GM19372 (cell line): ENCODE measurements around the gene SLC29A2.

Experiments used
- ATAC-seq: cut with Tn5 transposase; IDR thresholded peaks from one replicate; pipeline ENCODE4 v1.9.1; 2021; ENCODE audit warnings: mild to moderate bottlenecking, low read depth, moderate library complexity; ENCODE audit not compliant: unreplicated experiment

Gene SLC29A2

DNA sequence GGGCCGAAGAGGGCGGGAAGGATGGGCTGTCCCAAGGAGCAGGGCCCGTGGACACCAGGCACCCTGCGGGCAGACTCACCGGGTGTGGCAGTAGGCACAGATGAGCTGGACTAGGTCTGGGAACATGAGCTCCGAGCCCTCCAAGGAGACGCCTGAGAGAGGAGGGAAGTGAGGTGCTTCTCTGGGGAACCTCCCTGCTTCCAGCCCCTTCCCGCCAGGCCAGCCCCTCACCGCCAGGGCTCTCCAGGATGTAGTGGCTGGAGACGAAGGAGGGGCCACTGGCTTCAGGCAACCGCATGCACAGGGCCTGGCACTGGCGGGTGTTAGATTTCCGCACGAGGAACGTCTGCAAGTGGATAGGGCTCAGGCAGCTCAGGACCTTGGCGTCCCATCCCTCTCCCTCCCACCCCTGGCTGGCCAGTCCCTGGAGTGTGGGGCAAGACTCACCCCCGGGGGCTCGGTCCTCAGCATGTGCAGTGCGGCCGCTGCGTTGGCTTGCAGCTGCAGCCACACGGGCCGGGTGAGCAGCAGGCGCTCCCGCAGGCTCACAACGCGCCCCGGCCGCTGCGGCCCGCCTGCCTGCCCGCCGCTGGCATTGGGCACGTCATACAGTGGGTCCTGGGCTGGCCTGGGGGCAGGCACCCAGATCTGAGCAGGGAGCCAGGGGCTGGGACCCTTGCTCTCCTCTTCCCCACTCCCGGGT, 35.9 kb downstream of the SLC29A2 start:
- no peak for ATAC-seq

DNA sequence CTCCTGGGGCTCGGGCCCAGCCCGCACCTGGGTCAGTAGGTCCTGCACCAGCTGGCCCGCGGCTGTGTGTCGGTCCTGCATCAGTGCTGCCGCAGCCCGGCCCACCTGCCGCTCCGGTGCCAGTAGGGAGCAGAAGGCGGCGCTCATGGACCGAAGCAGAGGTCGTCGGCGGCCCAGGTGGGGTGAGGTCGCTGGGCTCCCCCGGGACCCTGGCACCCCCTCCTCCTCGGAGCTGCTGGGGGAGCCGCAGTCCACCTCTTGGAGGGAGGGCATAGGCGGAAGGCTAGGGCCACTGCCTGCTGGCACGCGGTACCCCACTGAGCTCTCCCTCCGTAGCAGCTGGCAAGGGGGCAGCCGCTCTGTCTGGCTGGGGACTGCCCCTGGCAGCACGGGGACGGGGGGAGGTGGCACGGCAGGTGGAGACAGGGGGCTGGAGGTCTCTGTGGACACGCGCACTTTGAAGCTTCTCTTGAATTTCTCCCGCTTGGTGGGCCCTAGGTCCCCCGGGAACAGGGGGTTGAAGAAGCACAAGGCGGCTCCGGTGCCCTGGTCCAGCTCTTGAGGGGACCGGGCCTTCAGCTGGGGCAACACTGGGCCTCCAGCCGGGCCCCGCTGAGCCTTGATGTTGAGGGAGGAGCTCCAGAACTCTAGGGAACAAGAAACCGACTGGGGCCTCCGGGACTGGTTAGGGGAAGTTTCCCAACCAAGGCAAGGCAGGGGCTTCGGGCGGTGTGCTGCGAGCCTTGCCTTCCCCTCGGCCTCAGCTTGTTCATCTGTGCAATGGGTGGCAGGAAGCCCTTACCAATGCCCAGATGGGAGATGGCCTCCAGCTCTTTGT, 36.7 kb downstream of the SLC29A2 start:
- ATAC-seq: no peak

DNA sequence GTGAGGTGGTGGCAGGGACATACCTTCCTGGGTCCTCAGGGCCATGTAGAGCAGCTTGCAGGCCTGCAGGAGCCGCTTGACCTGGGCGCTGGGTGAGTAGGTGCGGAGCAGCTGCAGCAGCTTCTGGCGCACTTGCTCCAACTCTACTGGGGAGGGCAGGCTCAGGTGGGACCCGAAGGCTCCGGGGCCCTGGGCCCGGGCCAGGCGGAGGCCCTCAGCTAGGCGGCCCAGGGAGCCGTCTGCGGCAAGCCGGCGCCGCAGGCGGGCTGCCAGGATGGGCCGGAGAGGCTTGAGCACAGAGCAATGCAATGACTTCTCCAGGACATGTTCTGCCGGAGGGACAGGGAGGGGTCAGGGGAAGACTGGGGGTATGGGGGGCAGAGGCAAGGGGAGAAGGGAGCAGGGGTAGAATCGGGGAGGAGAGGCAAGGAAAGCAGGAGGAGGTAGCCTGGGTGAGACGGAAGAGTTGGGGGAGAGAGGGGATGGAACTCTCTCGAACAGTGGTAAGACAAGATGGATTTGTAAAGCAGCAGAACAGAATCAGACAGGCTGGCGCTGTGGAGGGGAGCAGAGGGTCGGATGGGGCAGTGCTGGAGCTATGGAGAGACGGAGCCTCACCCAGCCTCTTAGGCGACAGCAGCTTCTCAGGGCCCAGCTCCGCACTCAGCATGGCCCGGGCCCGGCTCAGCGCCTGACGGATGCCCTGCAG, 37.5 kb downstream of the SLC29A2 start:
- ATAC-seq: no peak

DNA sequence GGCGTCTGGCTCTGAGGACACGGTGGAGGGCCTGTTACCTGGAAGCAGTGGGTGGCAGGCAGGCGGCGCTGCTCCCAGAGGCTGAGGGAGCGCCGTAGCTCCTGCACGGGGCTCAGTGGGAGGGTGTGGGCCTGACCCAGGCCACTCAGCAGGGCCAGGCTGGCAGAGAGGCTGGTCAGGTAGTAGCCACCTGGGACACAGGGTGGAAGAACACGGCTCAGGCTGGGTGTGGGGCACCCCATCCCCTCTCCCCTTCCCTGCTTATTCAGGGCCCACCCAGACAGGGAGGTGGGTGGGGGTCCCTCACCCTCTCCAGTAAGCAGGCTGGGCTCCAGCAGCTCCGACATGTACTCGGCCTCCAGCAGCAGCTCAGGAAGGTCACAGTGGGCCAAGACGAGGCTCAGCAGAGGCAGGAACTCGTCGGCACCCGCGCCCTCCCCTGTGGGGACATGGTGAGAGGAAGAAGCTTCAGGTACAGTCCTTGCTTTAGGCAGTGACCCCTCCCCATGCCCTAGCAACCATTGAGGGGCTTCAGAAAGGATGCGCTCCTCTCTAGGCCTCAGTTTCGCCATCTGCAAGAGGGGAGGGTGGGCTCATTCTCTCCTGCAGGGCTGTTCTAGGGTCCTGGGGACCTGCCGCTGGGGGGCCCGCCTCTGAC, 38.2 kb downstream of the SLC29A2 start:
- ATAC-seq: no peak

DNA sequence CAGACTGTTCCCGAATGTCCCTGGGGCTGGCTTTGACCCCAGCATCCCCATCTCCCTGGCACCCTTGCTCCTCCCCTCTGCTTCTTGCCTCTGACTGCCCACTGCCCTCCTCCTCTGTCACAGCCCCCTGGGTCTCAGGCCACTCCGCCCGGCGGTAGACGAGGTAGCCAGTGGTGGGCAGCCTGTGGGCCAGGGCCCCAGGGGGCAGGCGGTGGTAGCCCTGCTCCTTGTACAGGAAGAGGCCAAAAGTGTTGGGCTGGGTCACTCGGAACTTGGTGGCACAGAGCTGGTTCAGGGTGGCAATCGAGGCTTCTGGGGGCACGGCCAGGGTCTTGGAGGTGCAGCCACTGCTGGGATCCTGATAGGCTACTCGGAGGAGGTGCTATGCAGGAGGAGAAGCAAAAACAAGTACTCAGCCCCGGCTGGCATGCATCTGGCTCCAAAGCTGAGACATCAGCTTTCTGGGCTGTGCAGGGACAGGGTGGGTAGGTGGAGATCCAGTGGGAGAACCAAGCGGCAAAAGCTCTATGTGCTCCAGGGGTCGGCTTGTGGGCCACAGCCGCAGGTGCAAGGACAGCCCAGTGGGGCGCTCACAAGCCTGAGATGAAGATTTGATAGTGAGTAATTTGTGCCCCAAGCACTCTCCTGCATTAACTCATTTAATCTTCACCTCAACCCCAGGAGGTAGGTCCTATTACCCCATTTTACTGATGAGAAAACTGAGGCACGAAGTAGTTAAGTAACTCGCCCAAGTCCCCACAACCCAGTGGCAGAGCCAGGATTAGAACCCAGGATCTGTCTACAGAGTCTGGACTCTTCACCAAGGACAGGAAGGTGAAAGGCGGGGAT, 39.0 kb downstream of the SLC29A2 start:
- no peak for ATAC-seq

DNA sequence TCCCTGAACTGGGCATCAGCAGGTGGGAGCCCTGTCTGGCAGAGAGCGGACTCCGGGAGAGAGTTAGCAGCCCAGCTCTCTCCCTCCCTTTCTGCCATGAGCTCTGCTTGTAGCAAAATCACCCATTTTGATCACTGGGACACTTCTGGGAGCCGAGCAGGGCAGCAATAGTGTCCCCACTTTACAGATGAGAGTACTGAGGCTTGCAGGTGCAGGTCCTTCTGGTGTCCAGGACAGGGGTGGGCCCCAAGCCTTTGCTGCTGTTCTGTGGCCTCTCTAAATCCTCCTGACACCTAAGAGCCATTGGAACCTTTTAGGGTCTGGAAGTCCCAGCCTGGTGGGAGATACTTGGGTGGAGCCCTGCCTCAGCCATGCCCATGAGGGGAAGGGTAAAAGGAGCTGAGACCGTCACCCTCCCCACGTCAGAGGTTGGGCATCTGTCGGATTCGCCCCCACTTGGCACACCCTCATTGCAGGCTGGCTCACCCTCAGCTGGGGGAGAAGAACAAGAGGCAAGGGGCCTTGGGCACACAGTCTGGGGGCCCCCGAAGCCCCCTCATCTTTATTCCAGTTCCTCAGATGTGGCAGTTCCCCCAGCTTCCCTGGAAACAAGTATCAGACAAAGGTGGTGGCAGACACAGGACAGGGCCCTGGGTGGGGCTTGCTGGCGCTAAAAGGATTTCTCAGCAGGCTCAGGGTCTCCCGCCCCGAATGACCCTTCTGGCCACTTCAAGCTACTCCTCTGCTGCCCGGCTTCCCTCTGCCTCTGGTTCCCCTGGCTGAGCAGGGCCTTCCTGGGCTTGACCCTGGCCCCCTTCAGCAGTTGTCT, 39.8 kb downstream of the SLC29A2 start:
- ATAC-seq: no peak

DNA sequence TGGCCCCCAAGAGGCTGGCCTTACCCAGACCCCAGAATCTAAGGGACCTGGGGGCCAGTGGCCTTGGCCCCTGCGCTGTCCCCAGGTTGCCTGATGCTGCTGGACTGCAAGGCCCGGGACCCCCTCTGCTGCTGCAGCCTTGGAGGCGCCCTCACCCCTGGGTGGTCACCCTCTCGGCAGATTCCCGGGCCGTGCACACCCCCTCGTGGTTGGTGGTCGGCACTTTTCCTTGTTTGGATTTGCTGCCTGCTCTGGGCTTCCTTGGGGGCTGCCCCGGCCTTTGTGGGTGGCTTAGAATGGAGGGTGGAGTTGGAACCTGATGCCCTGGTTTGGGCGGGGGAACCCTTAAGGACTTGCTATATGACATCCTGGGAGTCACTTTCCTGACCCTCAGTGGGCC, 40.6 kb downstream of the SLC29A2 start:
- ATAC-seq: no peak

DNA sequence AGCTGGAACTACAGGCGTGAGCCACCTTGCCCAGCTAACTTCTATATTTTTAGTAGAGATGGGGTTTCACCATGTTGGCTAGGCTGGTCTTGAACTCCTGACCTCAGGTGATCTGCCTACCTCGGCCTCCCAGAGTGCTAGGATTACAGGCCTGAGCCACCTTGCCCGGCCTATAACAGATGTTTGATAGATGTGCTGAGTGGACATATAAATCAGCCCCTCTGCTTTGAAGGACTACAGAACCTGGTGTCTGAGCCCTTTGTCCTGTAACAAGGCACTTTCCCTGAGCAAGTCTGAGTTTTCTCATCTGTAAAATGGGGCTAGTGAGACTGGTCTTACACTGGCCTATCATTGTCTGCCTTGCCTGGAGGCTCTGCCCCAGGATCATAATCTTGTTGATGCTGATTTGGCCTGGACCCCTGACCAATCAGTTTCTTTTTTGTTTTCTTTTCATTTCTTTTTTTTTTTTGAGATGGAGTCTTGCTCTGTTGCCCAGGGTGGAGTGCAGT, 42.3 kb downstream of the SLC29A2 start:
- no peak for ATAC-seq

DNA sequence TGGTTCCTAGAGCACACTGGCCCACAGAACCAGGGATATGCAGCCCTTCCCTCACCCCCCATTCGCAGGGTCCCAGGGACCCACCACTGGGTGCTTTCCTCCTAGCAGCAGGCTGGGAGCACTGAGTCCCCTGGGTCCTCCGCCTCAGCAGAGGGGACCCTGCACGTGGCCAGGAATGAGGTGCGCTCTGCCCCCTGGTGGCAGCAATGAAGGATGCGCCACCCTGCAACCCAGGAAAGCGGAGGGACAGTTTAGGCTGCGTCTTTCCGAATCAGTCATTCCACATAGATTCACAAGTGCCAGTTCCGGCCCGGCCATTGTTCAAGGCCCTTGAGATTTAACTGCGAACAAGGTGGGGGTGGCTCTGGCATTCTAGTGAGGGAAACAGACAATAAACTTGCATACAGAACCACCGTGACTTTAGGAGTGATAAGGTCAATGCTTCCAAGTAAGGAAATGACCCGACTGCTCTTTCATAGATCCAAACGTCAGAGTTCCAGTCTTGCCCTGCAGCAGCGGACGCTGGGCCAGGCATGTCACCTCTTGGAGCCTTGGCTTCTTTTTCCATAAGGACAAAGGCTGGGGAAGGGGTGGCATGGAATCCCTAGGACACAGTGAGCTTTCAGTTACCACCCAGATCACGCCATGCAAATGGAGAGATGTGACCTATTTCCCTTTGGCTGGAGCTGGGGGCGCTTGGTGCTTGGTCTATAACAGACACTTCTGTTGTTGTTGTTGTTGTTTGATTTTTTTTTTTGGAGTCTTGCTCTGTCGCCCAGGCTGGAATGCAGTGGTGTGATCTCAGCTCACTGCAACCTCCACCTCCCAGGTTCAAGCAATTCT, 43.0 kb downstream of the SLC29A2 start:
- ATAC-seq: no peak

DNA sequence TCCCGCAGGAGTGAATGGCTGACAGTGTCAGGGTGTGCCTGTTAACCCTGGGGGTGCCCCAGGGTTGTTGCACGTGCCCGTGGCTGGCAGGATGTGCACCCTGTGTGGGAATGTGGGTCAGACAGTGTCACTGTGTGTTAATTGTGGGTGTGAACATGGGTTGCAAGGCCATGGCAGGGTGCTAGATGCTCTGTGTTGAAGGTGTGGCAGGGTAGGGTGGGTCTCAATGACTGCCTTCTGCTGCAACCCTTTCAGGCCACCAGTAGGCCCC, 43.6 kb downstream of the SLC29A2 start:
- no peak for ATAC-seq

DNA sequence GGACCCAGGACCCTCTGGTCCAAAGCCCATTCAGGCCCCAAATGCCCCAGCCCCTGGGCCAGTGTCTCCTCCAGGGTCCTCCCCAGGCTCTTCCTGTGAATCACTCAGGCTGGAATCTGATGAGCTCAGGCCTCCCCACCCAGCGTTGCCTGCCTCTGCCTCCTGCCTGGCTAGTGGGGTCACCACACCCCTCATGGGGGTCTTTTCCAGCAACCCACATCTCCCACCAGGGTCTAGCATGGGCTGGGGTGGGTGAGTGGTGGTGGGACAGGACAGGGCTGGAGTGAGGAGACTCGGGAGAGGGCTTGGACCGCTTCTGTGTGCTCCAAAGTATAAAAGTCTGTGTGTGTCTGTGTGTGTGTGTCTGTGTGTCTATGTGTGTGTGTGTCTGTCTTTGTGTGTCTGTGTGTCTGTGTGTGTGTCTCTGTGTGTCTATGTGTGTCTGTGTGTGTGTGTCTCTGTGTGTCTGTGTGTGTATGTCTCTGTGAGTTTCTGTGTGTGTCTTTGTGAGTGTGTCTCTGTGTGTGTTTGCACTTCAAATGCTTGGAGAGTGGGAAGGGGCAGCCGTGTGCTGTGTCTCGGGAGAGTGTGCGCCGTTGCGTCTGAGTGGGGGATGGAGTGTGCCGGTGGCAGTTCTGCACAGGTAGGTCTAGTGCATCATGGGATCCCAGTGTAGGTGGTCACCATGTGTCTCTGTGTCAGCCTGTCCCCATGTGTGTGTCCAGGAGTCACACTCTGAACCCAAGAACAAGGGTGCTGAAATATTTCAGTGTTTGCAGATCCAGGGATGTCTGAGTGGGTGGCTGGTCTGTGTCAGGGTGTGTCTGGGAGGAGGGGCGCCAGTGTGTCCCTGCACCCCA, 44.2 kb downstream of the SLC29A2 start:
- no peak for ATAC-seq

DNA sequence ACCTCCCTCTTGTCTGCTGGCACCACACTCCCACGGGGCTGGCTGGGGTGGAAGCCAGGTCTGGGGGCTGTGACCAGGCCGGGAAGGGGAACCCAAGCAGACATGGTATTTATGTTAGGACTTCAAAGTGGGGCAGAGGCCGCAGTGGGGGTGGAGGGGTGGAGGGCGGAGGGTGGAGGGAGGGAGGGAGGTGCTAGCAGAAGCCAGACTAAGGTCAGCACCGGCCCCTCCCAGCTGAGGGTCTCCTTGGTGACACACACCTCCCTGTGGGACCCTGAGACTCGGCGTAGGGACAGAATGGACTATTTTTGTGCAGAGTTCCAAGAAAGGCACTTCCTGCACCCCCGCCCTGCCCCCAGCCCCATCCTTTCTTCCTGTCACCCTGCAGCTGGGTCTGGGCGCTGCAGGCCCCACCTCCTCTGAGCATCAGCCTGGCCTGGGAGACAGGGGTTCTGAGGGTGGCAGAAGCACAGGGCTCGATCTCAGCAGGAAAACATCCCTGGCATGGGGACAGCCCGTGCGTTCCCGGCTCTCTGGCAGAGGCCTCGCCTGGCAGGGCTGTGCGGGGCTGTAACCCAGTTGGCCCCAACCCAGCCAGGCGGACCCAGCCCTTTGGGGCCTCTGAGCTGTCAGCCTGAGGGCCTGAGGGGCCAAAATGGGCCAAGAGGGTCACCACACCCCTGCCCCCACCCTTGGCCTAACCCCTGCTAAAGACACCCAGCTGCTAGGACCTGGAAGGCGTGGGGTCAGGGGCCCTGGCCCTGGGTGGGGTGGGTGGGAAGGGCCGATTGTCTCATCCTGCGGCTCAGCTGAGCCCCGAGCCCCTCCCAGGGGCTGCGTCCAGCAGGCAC, 45.1 kb downstream of the SLC29A2 start:
- ATAC-seq: no peak

DNA sequence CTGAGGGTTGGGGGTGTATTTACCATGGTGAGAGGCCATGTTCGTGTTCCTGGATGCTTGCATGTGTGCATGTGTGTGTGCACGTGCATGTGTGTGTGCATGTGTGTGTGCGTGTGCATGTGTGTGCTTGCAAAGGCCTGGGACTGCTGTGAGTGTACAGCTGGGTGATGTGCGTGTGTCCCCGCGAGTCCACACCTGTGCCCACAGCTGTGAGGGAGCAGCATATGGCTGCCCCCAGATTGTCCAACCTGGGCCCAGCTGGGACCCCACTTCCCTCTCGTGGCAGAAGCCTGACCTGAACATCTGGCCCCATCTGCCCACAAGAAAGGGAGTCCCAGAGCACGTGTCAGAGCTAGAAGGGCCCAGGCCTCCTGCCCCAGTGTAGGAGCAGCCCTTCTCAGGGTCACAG, 46.3 kb downstream of the SLC29A2 start:
- no peak for ATAC-seq

DNA sequence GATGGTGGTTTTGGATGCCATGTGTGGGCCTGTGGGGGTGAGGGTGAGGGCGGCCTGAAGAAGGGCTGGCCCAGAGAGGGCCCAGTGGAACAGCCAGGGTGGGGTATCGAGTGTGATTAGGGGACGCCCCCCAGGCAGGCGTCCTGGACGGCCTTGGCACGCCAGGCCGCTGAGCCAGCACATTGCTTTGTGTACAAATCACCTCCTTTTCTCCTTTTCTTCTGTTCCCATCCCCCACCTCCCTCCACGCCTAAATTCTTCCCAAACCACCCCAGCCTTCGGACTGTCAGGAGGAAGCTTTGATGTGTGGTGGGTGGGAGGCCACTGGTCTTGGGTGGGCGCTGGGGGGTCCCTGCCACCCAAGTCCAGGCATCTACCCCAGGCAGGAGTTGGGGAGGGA, 46.9 kb downstream of the SLC29A2 start:
- ATAC-seq: no peak

DNA sequence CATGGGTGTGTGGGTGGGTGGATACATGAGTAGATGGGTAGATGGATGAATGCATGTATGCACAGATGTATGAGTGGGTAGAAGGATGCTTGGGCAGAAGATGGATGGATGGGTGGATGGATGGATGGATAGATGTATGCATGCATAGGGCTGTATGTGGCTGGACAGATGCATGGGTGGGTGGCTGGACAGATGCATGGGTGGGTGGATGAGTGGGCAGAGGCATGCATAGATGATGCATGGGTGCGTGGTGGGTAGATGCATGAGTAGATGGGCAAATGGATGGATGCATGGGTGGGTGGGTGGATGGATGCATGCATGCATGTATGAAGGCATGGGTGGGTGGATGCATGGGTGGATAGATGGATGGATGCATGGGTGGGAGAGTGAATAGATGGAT, 47.9 kb downstream of the SLC29A2 start:
- no peak for ATAC-seq

DNA sequence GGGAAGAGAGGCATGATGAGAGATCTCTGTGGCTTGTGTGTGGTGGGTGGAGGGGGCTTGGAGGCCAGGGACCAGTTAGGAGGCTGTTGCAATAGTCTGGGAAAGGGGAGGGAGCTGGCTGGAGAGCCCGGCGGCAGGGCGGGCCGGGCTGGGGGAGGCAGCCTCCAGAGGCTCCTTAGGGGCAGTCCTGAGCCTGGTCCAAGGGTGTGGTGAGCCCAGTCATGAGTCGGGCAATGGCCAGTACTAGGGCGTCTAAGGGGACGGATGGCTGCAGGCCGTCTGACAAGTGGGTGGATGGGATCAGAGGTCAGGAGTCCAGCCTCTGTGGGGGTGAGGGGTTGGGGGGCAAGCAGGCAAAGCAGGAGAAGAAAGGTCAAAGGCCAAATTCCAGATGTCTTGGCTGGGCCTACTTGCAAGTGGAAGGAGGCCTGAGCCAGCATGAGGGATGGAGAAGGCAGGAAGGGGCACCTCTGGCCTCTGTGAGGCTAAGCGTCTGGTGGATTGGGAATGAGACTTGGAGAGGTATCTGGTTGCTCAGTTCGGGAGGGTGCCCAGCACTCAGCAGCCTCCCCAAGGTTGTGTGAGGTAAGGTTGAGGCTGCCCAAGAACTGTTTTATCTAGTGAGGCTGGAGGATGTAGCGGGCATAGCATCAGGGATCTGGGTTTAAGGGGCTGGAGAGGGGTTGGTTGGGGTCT, 48.7 kb downstream of the SLC29A2 start:
- no peak for ATAC-seq
